HG02763 (cell line): ENCODE measurements around the gene RAPGEF1.

Experiments
- ATAC-seq: cut with Tn5 transposase; IDR thresholded peaks from one replicate; pipeline ENCODE4 v1.9.1; 2021; ENCODE audit warnings: mild to moderate bottlenecking, moderate library complexity; ENCODE audit not compliant: unreplicated experiment

Gene RAPGEF1

GRCh38 chr9:131591845-131592208 lies 148.0 kb downstream of the RAPGEF1 start:
- no peak for ATAC-seq

- ATAC-seq = no peak
Measured at GRCh38 chr9:131590907-131591844, 148.7 kb downstream of the RAPGEF1 start.

- ATAC-seq = no peak
Measured at GRCh38 chr9:131590449-131590848, 149.4 kb downstream of the RAPGEF1 start.

- ATAC-seq = no peak
Measured at GRCh38 chr9:131589993-131590392, 149.9 kb downstream of the RAPGEF1 start.

- ATAC-seq = no peak
Measured at GRCh38 chr9:131589124-131589711, 150.7 kb downstream of the RAPGEF1 start.

DNA sequence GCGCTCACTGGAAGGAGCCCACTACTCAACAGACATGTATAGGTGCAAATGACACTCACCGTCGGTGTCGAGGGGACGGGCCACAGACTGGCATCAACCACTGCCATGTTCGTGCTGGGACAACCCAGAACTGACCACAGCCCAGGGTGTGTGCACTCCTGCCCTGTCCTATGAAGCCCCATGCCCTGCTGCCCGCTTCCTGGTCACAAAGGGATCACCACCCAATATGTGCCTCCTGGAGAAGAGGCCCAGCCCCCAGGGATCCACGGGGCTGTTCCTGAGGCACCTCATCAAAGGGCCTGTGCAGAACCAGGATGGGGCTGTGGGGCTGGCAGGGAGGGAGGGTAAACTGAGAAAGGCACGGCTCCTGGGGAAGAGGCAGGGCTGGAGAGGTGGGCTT lies 151.5 kb downstream of the RAPGEF1 start:
- no peak for ATAC-seq

DNA sequence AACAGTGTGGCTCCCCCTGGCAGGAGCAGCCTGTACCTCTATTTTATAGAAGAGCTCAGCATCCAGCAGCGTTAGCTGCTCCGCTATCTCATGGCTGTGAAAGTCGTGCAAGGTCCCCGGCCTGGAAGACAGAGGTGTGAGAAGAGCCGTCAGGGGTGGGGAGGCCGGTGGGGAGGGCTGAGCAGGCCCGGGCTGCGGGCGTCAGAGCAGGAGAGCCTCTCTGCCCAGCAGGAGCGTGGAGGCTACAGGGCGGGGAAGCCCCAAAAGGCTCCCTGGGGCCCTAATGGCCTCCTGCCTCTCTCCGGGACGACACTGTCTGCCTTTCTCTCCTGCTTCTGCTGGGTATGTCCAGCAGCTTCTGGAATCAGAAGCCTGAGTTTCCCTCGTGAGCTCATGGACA lies 152.0 kb downstream of the RAPGEF1 start:
- ATAC-seq = no peak

GRCh38 chr9:131587331-131587730 lies 152.5 kb downstream of the RAPGEF1 start:
- no peak for ATAC-seq

GRCh38 chr9:131585375-131585774 lies 154.5 kb downstream of the RAPGEF1 start:
- no peak for ATAC-seq

- no peak for ATAC-seq
Measured at GRCh38 chr9:131584858-131585257, 155.0 kb downstream of the RAPGEF1 start.

GRCh38 chr9:131583836-131584555 lies 155.9 kb downstream of the RAPGEF1 start:
- no peak for ATAC-seq

- ATAC-seq = no peak
Measured at GRCh38 chr9:131583337-131583645, 156.6 kb downstream of the RAPGEF1 start.

GRCh38 chr9:131582466-131583336 lies 157.2 kb downstream of the RAPGEF1 start:
- ATAC-seq = no peak

GRCh38 chr9:131582056-131582455 lies 157.8 kb downstream of the RAPGEF1 start:
- ATAC-seq = no peak

DNA sequence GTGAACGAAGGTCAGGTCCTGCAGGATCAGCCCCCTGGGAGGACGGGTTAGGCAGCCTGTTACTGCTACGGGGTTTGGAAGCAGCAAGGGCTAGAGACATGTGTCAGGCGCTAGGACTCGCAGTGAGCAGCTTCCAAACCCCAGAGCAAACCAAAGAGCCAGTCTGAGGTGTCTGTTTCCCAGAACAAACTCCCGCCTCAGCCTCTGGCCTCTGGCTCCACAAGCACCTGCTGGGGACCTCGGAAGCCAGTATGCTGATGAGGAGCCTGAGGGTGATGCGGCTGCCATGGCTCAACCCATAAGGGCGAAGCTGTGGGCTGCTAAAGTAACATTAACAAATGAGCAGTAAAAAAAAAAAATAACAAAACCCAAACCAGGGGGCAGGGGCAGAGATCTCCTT lies 159.5 kb downstream of the RAPGEF1 start:
- no peak for ATAC-seq

GRCh38 chr9:131579789-131580211 lies 160.1 kb downstream of the RAPGEF1 start:
- ATAC-seq = no peak

- no peak for ATAC-seq
Measured at GRCh38 chr9:131578731-131579504, 161.0 kb downstream of the RAPGEF1 start.

- no peak for ATAC-seq
Measured at GRCh38 chr9:131578021-131578420, 161.9 kb downstream of the RAPGEF1 start.

DNA sequence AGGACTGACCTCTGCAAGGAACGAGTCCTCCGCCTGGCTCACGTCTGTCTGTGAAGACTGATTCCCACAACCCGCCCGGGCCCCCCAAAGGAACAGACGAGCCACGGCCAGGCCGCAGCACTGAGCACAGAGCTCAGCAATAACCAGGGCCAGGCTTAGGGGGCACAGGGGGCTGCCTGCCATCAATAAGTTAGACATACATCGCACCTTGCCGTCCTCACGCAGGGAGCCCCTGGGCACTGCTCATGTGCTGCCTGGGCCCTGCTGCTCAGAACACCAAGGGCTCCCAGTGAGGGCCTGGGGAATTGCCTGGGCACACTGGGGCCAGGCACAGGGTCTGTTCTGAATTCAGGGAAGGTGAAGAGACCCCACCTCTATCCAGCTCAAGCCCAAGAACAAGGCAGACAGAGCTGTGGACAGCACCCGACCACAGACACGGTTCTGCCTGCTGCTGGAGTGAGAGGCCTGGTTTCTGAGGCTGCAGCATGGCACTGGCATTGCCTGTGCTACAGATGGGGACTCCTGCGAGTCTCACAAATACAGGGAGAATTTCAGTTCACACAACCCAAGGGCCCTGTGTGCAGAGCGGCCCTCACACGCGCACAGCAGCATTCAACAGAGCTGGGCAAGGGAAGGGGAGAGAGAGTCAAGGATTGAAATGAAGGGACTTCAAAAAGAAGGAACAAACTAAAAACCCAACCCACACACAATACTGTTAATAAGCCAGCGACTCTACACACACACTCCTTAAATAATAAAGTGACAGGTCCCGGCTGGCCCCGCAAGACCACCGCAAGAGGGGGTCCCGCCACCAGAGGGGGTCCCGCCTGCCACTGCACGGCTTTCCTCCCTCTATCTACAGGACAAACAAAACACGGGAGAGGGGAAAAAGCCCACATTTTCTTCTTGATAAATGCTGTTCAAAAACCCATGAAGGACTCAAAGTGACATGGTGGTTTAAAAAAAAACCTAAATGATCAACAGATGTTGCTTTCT lies 162.6 kb downstream of the RAPGEF1 start:
- ATAC-seq = no peak
